NT2/D1 (cell line): ENCODE measurements around the gene OR6C75.
A peak's percentile ranks its signal among the peaks of the same experiment; 100 is the strongest.
"Not testable (repeated sequence)": the region's sequence is repeated elsewhere in the genome, so short reads cannot be mapped to it uniquely, and the experiment has no call there.

Experiments
- DNase-seq: peaks from one replicate; pipeline ENCODE4 v3.0.0-alpha.2; 2011; ENCODE audit warnings: low read depth, low spot score
- H3K27me3 ChIP-seq: 2 replicates; pipeline ENCODE4 v1.6.0; 2011; ENCODE audit warnings: mild to moderate bottlenecking; ENCODE audit not compliant: insufficient read length, insufficient read depth
- H3K36me3 ChIP-seq: 2 replicates; pipeline ENCODE4 v1.6.1; 2011; ENCODE audit warnings: mild to moderate bottlenecking, low read length, mixed read lengths; ENCODE audit not compliant: insufficient read depth, insufficient read length
- H3K4me1 ChIP-seq: 2 replicates; pipeline ENCODE4 v1.5.1; 2011; ENCODE audit not compliant: insufficient read depth, insufficient read length
- H3K4me3 ChIP-seq: 2 replicates; pipeline ENCODE4 v1.5.1; 2011; ENCODE audit warnings: low read depth; ENCODE audit not compliant: insufficient read length
- H3K9ac ChIP-seq: 2 replicates; pipeline ENCODE4 v1.6.0; 2011; ENCODE audit warnings: low read depth; ENCODE audit not compliant: insufficient read length
- H3K9me3 ChIP-seq: 2 replicates; pipeline ENCODE4 v1.5.1; 2011; ENCODE audit warnings: mild to moderate bottlenecking, low read length; ENCODE audit not compliant: insufficient read depth
- SUZ12 ChIP-seq: IDR thresholded peaks from 2 replicates; pipeline ENCODE4 v1.6.1; 2011; ENCODE audit not compliant: insufficient read length, insufficient read depth; ENCODE audit errors: extremely low read depth
- YY1 ChIP-seq: IDR thresholded peaks from 2 replicates; pipeline ENCODE4 v1.6.1; 2011; ENCODE audit not compliant: insufficient read length, insufficient read depth
- ZNF274 ChIP-seq: IDR thresholded peaks from 2 replicates; pipeline ENCODE4 v1.6.1; 2011; ENCODE audit warnings: mild to moderate bottlenecking, low read depth, low read length

Gene OR6C75

DNA sequence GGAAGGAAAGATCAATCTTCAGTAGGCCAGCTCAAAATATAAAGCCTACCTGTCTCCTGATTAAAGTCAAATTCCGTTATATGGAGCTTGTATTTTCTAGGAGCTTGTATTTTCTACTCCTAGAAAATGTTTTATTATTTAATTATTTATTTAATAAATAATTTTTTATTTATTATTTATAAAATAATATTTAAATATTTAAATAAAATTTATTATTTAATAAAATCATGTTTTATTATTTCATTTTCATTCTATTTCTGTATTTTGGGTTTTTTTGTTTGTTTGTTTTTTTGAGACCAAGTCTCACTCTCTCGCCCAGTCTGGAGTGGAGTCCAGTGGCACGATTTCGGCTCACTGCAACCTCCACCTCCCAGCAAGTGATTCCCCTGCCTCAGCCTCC, 9.7 kb downstream of the OR6C75 start:
- H3K9ac ChIP-seq = no peak overlapping the region
- DNase-seq = no peak
- H3K27me3 ChIP-seq = no peaks in the 10 kb centered on the region
- TF ChIP-seq ZNF274 = no peak
- no peak for TF ChIP-seq YY1
- no peak for TF ChIP-seq SUZ12
- H3K4me1 ChIP-seq = no peaks in the 10 kb centered on the region
- H3K9me3 ChIP-seq = no peaks in the 10 kb centered on the region
- no peaks in the 10 kb centered on the region for H3K36me3 ChIP-seq
- no peak overlapping the region for H3K4me3 ChIP-seq

DNA sequence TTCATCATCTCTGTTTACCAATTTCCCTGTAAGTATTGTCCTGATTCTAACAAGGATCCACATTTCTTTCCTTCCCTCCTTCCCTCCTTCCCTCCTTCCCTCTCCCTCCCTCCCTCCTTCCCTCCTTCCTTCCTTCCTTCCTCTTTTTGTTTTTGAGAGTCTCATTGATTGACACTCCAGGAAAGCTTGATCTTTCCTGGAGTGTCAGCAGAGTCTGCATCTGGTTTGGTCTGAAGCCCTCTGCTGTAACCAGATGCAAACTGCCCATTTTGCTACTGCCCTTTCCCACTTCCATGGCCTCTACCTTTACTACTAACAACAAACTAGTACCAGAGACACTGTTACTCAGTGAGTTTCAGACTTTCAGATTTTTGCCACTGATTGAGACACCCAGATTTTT, 23.1 kb downstream of the OR6C75 start:
- H3K27me3 ChIP-seq = no peaks in the 10 kb centered on the region
- H3K9ac ChIP-seq = no peak overlapping the region
- no peak overlapping the region for H3K4me3 ChIP-seq
- H3K36me3 ChIP-seq = no peaks in the 10 kb centered on the region
- peak; percentile 1 for DNase-seq
- H3K4me1 ChIP-seq = no peaks in the 10 kb centered on the region
- no peaks in the 10 kb centered on the region for H3K9me3 ChIP-seq
- TF ChIP-seq ZNF274 = no peak
- no peak for TF ChIP-seq YY1
- no peak for TF ChIP-seq SUZ12

DNA sequence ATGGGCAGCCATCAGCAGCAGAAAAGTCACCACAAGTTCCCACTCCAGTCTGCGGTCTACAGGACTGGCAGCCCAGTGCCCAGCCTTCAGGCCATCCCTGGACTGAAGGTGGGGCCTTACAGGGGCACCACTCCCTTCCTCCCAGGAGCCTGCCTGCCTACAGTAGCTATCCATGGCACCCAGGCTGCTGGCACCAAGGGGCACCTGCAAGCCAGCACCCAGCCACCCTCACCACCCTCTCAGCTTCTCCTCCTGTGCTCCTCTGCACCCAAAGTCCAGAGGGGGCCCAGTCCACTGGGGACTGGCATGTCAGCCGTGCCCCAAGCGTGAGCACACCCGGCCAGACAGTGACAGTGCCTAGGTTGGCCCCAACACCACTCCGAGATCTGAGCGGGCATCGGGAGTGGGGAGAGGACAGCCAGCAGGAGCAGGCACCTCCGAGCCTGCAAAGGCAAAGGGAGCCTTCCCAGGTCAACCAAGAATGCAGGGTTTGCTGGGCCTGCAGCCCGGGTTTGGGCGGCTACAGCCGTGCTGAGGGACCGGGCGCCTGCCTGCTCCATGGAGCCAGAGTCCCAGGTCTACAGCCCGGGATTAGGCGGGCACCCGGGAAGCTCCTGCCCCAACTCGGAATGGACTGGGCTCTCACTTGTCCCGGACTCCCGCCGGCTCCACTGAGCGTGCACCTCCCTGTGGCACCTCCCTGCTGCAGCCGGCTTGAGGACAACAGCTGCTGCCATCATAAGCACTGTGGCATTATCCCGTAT, 29.4 kb downstream of the OR6C75 start:
- Histone ChIP-seq H3K36me3 (no peaks in the 10 kb centered on the region), H3K27me3 (no peaks in the 10 kb centered on the region), H3K9ac (no peak overlapping the region), H3K4me1 (no peaks in the 10 kb centered on the region), H3K9me3 (peaks cover 11% of the 10 kb centered on the region; the same call in 1 of the 2 replicates), H3K4me3 (no peak overlapping the region)
- TF ChIP-seq YY1 = no peak
- TF ChIP-seq SUZ12 = no peak
- TF ChIP-seq ZNF274 = no peak
- no peak for DNase-seq

DNA sequence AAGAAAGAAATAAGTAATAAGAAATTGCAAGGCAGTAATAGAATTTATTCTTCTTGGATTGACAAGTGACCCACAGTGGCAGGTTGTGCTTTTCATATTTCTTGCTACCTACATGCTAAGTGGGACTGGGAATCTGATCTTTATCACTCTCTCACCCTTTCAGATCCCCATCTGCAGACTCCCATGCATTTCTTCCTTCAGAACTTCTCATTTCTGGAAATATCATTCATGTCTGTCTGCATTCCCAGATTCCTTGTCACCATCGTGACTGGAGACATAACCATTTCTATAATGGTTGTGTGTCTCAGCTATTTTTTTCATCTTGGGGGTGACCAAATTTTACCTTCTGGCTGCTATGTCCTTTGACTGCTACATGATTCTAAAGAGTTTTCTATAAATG, 33.6 kb downstream of the OR6C75 start:
- TF ChIP-seq YY1 = no peak
- TF ChIP-seq ZNF274 = no peak
- no peak for TF ChIP-seq SUZ12
- no peak overlapping the region for H3K4me3 ChIP-seq
- H3K9me3 ChIP-seq = peaks cover 11% of the 10 kb centered on the region; the same call in 1 of the 2 replicates
- no peak overlapping the region for H3K9ac ChIP-seq
- H3K4me1 ChIP-seq = no peaks in the 10 kb centered on the region
- H3K27me3 ChIP-seq = no peaks in the 10 kb centered on the region
- DNase-seq = no peak
- no peaks in the 10 kb centered on the region for H3K36me3 ChIP-seq

DNA sequence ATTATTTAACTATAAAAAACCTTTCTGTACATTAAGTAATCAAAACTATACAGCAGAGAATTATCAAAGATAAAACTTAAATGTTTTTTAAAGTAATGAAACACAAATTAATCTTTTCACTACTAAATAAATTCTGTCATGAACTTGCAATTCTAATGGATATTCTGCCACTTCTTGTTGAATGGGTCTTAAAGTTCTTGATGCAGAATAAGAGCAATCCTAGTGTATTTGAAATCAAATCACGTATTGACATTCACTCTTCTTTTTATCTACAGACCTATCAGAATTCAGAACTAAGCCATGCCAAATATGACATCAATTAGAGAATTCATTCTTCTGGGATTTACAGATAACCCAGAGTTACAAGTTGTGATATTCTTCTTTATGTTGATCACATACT, 37.5 kb downstream of the OR6C75 start, which contains the start of gene OR6C65:
TSS of gene OR6C65 (plus strand) at position 301 of the 400 bp plus-strand sequence. CDS start at position 301, 0 bp downstream.
- H3K4me3 ChIP-seq = no peak within 1 kb of the TSS
- no peak for DNase-seq
- H3K9me3 ChIP-seq = no peaks in the 10 kb centered on the region
- TF ChIP-seq ZNF274 (no peak), SUZ12 (no peak), YY1 (no peak)
- no peak within 1 kb of the TSS for H3K9ac ChIP-seq
- no peaks in the 10 kb centered on the region for H3K36me3 ChIP-seq
- H3K27me3 ChIP-seq = no peaks in the 10 kb centered on the region
- no peaks in the 10 kb centered on the region for H3K4me1 ChIP-seq

DNA sequence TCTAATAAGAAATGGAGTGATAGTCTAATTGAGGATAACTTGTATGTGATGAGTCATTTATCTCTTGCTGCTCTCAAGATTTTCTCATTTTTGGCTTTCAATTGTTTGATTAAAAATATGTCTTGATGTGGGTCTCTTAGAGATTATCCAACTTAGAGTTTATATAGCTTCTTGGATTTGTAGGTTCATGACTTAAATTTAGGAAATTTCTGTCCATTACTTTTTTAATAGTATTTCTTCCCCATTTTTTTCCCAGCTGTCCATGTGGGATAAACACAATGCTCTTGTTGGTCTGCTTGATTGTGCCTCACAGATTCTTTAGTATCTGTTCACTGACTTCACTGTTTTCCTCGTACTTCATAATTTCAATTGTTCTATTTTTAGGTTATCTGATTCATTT, 45.1 kb downstream of the OR6C75 start:
- TF ChIP-seq YY1 (no peak), ZNF274 (no peak), SUZ12 (no peak)
- Histone ChIP-seq H3K27me3 (no peaks in the 10 kb centered on the region), H3K4me3 (no peak overlapping the region), H3K9me3 (0 out of 2 replicates have a peak, but pooled peaks cover 6% of the 10 kb centered on the region), H3K4me1 (no peaks in the 10 kb centered on the region), H3K36me3 (no peaks in the 10 kb centered on the region), H3K9ac (no peak overlapping the region)
- no peak for DNase-seq

DNA sequence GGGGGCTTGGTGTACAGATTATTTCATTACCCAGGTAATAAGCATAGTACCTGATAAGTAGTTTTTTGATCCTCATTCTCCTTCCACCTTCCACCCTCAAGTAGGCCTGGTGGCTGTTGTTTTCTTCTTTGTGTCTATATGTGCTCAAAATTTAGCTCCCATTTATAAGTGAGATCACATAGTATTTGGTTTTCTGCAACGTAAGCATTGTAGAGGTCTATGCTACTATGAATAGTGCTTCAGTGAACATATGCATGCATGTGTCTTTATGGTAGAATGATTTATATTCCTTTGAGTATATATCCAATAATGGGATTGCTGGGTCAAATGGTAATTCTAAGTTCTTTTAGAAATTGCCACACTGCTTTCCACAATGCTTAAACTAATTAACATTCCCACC, 46.4 kb downstream of the OR6C75 start:
- not testable (repeated sequence) for H3K4me1 ChIP-seq, H3K9ac ChIP-seq, H3K9me3 ChIP-seq, H3K27me3 ChIP-seq, DNase-seq, H3K4me3 ChIP-seq, H3K36me3 ChIP-seq

DNA sequence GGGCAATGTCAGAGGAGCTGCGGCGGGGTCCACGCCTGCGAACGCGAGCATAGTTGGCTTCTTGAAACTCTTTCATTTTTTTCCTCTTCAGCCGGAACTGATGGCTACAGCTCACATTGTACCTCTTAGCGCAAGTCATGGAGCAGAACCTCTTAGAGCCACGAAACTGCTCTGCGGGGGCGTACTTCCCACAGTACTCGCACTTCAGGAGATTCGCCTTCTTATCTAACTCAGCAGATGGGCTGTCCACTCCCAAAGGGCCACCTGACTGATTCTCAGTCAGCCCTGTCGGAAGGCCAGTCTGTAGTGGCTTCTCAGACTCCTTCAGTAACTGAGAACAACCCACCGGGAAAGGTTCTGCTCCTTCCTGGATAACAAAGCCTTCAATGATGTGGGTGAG, 49.4 kb downstream of the OR6C75 start:
- H3K36me3 ChIP-seq, H3K9me3 ChIP-seq, H3K4me3 ChIP-seq, H3K4me1 ChIP-seq, H3K27me3 ChIP-seq, H3K9ac ChIP-seq, DNase-seq: not testable (repeated sequence)

DNA sequence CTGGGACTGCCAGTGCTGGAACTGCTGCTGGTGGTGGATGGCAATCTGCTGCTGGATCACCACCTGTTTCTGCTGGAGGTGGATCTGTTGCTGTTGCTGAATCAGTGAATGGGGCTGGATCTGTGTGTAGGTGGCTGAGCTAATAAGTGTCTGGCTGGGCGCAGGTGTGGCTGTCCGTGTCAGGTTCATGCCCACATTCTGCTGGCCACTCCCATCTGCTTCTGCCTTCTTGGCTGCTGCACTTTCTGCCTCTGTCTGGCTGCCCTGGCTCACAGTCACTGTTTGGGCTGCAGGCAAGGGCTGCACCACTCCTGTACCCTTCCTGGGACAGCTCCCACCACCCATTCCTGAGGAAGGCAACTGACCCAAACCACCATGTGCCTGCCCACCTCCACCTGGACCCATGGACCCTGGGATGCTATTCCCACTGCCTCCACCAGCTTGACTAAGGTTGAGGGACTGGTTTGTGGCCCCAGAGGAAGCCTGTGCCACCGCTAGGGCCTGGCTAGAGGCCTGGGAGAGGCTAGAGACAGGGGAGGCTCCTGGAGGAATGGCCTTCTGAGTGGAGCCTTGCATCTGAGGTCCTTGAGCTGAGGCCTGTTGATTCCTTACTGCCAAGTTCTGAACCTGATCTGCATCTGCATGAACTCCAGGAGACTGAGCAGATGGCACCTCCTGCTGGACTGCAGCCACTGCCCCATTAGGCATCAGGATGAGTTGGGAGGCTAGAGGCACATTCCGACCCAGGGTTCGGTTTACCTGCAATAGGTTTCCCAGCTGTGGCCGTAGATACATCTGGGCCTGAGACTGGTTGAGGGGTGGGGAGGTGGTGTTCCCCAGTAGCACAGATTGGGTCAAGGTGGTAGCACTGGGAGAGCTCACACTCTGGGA, 51.0 kb downstream of the OR6C75 start:
- H3K27me3 ChIP-seq, H3K4me3 ChIP-seq, DNase-seq, H3K4me1 ChIP-seq, H3K9ac ChIP-seq, H3K36me3 ChIP-seq, H3K9me3 ChIP-seq: not testable (repeated sequence)

DNA sequence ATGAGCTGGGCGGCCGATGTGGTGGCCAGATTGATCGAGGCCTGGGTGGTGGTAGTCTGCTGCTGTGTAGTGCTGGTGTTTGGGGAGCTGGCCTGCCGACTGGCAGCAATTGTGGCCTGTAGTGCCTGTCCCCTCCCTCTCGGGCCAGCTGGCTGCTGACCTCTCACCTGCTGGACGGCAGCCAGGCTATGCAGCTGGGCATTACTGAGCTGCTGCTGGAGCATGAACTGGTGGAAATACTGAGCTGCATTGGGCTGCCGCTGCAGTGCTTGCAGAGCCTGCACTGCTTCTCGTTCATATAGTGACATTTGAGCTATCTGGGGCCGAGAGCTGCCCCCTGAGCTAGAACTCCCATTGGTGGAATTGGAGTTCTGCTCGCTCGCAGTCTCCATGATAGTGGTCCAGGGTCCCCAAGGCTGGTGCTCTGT, 51.6 kb downstream of the OR6C75 start:
- DNase-seq, H3K4me3 ChIP-seq, H3K9ac ChIP-seq, H3K36me3 ChIP-seq, H3K27me3 ChIP-seq, H3K4me1 ChIP-seq, H3K9me3 ChIP-seq: not testable (repeated sequence)
